SKM-1 treated with dmso at 0.1 percent for 144 hours (cell line): Measurements from ENCODE around the gene BAZ1A.
A peak's percentile ranks its signal among the peaks of the same experiment; 100 is the strongest.

ENCODE experiments used
- DNase-seq: peaks from one replicate; lab custom pipeline; 2025; ENCODE audit not compliant: unreplicated experiment; lab: John Stamatoyannopoulos, UW

Gene BAZ1A

DNA sequence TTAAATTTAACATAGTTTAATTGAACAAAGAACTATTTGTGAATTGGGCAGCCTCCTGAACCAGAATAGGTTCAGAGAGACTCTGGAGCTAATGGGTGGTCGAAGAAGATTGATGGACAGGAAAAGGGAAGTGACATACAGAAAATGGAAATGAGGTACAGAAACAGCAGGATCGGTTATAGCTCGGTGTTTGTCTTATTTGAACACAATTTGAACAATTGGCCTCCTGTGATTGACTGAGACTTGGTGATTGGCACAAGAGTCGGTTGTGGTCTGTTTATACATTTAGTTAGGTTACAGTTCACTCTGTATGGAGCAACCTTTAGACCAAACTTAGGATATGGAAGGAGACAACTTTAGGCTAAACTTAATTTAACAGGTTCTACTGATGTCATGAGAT is 142.4 kb downstream of the BAZ1A start:
- no peak for DNase-seq

- DNase-seq, result no peak
These were observed 151.3 kb downstream of the BAZ1A start for GRCh38 chr14:34723867-34724266.

DNA sequence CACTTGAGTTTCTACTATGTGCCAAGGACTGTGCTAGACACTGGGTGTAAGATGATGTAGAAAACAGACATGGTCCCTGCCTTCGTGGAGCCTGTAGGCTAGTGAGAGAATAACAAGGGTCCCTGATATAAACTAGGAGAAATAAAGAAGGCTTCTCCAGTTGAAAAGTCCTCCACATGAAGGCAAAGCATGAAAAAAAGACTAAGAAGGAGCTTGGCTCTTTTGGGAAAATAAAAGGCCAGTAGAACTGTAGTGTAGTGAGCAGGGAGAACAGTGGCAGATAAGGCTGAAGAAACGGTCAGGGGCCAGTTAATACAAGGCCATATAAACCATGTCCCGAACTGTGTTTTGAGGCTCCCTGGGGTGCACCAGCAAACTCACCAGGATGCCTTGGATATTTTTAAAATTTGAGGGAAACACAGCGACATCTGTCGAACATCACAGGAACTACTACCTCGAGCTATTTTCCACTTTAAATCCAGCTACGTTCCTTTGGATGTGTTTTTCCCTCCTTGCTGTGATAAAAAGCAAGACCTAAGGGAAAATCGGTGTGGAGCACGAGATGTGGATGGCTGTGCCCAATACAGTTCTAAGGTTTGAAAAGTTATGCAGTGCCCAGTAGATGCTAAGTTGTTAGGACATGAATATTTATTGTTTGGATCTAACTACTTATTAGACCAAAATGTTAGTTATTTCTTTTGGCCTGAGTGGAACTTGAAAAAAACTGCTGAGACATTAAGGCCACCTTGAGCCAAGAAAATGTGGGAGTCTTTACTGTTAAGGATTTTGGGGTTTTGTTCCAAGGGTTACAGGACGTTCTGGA is 152.2 kb downstream of the BAZ1A start:
- no peak for DNase-seq

- DNase-seq, result no peak
These were observed 154.0 kb downstream of the BAZ1A start for GRCh38 chr14:34721129-34721528.

- DNase-seq, result no peak
These were observed 156.3 kb downstream of the BAZ1A start for GRCh38 chr14:34718750-34719304.

- DNase-seq, result no peak
These were observed 159.9 kb downstream of the BAZ1A start for GRCh38 chr14:34715127-34715863.

- peak; percentile 20 for DNase-seq
These were observed 160.6 kb downstream of the BAZ1A start, which contains the start of gene CFL2 for GRCh38 chr14:34714320-34715126. Gene CFL2, minus strand, starts transcription at chr14:34714593. Its CDS starts 53 bp downstream, at chr14:34714540.

GRCh38 chr14:34713681-34714319 is 161.4 kb downstream of the BAZ1A start:
- no peak for DNase-seq

GRCh38 chr14:34713122-34713680 is 162.0 kb downstream of the BAZ1A start:
- DNase-seq, result no peak

GRCh38 chr14:34711796-34712712 is 163.1 kb downstream of the BAZ1A start:
- DNase-seq, result no peak

DNA sequence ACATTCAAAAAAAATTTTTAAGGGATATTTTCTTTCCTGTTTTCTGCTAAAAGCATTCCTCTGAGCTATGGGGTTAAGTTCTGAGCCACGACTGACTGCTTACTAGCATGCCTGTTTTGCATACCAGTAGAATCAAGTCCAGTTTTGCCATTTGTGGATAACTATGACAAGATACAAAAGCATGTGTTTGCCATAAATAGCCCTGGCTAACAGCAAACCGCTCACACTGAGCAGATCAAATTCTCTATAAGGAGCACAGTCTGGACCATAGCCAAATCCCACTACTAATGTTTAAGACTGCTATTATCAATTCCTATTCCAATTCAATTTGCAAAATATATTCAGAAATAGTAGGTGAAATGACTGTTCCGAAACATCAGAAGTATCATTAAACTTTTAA is 164.0 kb downstream of the BAZ1A start:
- DNase-seq, result no peak

DNA sequence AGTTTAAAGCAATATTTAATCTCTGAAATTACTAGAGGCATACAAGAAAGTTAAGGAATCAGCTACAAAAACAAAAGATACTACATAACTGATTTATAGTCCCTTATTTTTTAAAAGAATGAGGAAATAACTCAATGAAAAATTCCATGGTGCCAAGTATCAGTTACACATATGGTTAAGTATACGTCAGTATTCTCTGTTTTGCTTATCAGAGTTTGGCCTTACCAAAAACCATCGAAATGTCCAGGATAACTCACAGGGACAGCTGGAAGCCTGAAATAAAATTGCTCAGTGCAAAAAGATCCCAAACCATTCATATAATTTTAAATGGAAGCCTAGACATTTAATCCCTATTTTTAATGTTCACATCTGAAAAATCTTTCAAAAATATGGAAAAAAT is 164.4 kb downstream of the BAZ1A start:
- no peak for DNase-seq

DNA sequence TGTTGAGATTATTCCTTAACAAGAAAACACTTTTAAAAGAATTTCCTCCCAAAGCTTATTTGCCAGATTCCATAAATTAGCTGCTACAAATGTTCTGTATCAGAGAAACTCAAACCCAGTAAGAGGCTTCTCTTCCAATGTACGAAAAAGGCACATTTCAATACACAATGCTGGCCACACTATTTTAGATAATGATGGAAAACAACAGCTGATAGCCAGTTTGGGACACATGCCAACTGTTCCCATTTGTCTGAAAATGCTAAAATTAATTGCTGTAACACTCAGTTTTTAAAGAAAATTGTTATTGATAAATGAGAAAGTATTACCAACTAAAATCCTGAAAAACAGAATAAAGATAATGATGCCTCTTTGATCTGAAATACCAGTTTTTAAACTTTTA is 165.2 kb downstream of the BAZ1A start:
- DNase-seq, result no peak

- DNase-seq, result no peak
These were observed 167.4 kb downstream of the BAZ1A start for GRCh38 chr14:34707722-34708121.
